T47D (cell line): ENCODE data around the gene PTER.

Experiments used
- DNase-seq, 2 experiments: peaks; one replicate each; pipeline versions ENCODE4 v3.0.0 to v3.0.0-alpha.2; 2011 to 2012; ENCODE audit warnings: low read depth in 1 of 2, low spot score in 1 of 2
- JUND ChIP-seq: IDR thresholded peaks from 2 replicates; pipeline ENCODE4 v1.6.1; 2012; ENCODE audit warnings: low read depth
- in situ Hi-C: cut with HindIII; loops from 2 replicates; pipeline ENCODE4 v1.10.0; 2016; ENCODE audit warnings: low sequenced_read_pairs, low pct_unique_long_range_greater_than_20kb

Gene PTER

GRCh38 chr10:16441173-16441840, 4.5 kb downstream of the PTER start:
- in situ Hi-C loops, result no loop called here
- DNase-seq, result no peak
- TF ChIP-seq JUND, result no peak

- DNase-seq, result no peak
- in situ Hi-C loops, result no loop called here
- no peak for TF ChIP-seq JUND
These were observed 6.1 kb downstream of the PTER start for GRCh38 chr10:16442914-16443313.

- no peak for TF ChIP-seq JUND
- no peak for DNase-seq
- in situ Hi-C loops, result no loop called here
These were observed 9.1 kb downstream of the PTER start for GRCh38 chr10:16445770-16446469.

- TF ChIP-seq JUND, result no peak
- in situ Hi-C loops, result no loop called here
- no peak for DNase-seq
These were observed 12.6 kb downstream of the PTER start for GRCh38 chr10:16449454-16449853.

GRCh38 chr10:16458166-16458955, 21.6 kb downstream of the PTER start:
- no peak for DNase-seq
- no peak for TF ChIP-seq JUND
- in situ Hi-C loops, result no loop called here

GRCh38 chr10:16459423-16459939, 22.7 kb downstream of the PTER start:
- in situ Hi-C loops, result no loop called here
- no peak for DNase-seq
- TF ChIP-seq JUND, result no peak

GRCh38 chr10:16466001-16466400, 29.2 kb downstream of the PTER start:
- DNase-seq, result no peak
- TF ChIP-seq JUND, result no peak
- in situ Hi-C loops, result no loop called here

GRCh38 chr10:16470747-16471146, 33.9 kb downstream of the PTER start:
- DNase-seq, result no peak
- in situ Hi-C loops, result no loop called here
- no peak for TF ChIP-seq JUND

GRCh38 chr10:16472828-16473227, 36.0 kb downstream of the PTER start:
- no peak for DNase-seq
- in situ Hi-C loops, result no loop called here
- TF ChIP-seq JUND, result no peak

GRCh38 chr10:16477757-16478156, 40.9 kb downstream of the PTER start:
- in situ Hi-C loops, result no loop called here
- DNase-seq, result no peak

GRCh38 chr10:16478801-16479200, 42.0 kb downstream of the PTER start:
- TF ChIP-seq JUND, result no peak
- in situ Hi-C loops, result no loop called here
- DNase-seq, result no peak

More at GRCh38 chr10:16477757-16478156, 40.9 kb downstream of the PTER start:
- TF ChIP-seq JUND, result no peak

GRCh38 chr10:16481052-16481728, 44.4 kb downstream of the PTER start:
- TF ChIP-seq JUND, result no peak
- in situ Hi-C loops, result no loop called here
- DNase-seq, result no peak
